Left ventricle myocardium superior (tissue), 1 donor: Measurements from ENCODE around the gene CRABP2. TPM values are rescaled to one million over a fixed set of nuclear protein-coding genes. Genes with fewer than 3 reads are reported as not detected.

Experiments
- ATAC-seq: fragments of 200-7000 bp; cut with Tn5 transposase; one replicate; pipeline ENCODE4 v1.9.1; 2020; ENCODE audit warnings: mild to moderate bottlenecking, moderate library complexity
- DNase-seq: peaks from one replicate; pipeline ENCODE4 v3.0.0-alpha.2; 2020
- intact Hi-C: fragments of 100-400 bp; cut with micrococcal nuclease; formaldehyde crosslinking; loops from one replicate; pipeline ENCODE4 v1.11.0; 2022
- total RNA-seq: library from RNA; stranded (reverse); fragmentation: NEBNext Ultra II Directional; extraction: Animal tissue kit (Norgen Biotek cat#: 25700); gene quantifications from one replicate; pipeline ENCODE4 v1.2.1, GENCODE V29; 2021
- donor health status: DM: no; HTN: yes; CAD: no; lungs with severe emphysema.

Gene CRABP2
- total RNA-seq, 1 donor from 2014 or later, result 0.74 TPM

- DNase-seq, result no peak
- intact Hi-C loops, result no loop called here
- no peak for ATAC-seq
These were observed 42.7 kb downstream of the CRABP2 start for GRCh38 chr1:156662800-156663055.

GRCh38 chr1:156662005-156662799, 43.2 kb downstream of the CRABP2 start:
- DNase-seq, result no peak
- intact Hi-C loops, result no loop called here
- ATAC-seq, result no peak

- DNase-seq, result no peak
- no peak for ATAC-seq
- intact Hi-C loops, result no loop called here
These were observed 44.7 kb downstream of the CRABP2 start for GRCh38 chr1:156660752-156661112.

- DNase-seq, result peak; percentile 98
- ATAC-seq, result peak; percentile 81
- intact Hi-C loops, result no loop called here
These were observed 45.2 kb downstream of the CRABP2 start for GRCh38 chr1:156659988-156660751.

GRCh38 chr1:156659661-156659987, 45.8 kb downstream of the CRABP2 start:
- DNase-seq (no peak), ATAC-seq (no peak)
- intact Hi-C loops, result no loop called here

GRCh38 chr1:156658945-156659574, 46.3 kb downstream of the CRABP2 start:
- no peak for ATAC-seq
- no peak for DNase-seq

GRCh38 chr1:156658496-156658895, 46.9 kb downstream of the CRABP2 start:
- intact Hi-C loops, result no loop called here
- ATAC-seq (no peak), DNase-seq (no peak)

More at GRCh38 chr1:156658945-156659574, 46.3 kb downstream of the CRABP2 start:
- intact Hi-C loops, result no loop called here

GRCh38 chr1:156657741-156658319, 47.6 kb downstream of the CRABP2 start:
- intact Hi-C loops, result no loop called here
- DNase-seq, result no peak
- ATAC-seq, result no peak

GRCh38 chr1:156656806-156657740, 48.3 kb downstream of the CRABP2 start:
- intact Hi-C loops, result no loop called here
- DNase-seq, result peak; percentile 90

GRCh38 chr1:156655904-156656516, 49.4 kb downstream of the CRABP2 start:
- DNase-seq (no peak), ATAC-seq (no peak)
- intact Hi-C loops, result no loop called here

More at GRCh38 chr1:156656806-156657740, 48.3 kb downstream of the CRABP2 start:
- peak; percentile 54 for ATAC-seq

GRCh38 chr1:156655151-156655903, 50.1 kb downstream of the CRABP2 start:
- no peak for DNase-seq
- intact Hi-C loops, result no loop called here
- no peak for ATAC-seq

GRCh38 chr1:156654700-156655099, 50.7 kb downstream of the CRABP2 start:
- no peak for ATAC-seq
- intact Hi-C loops, result no loop called here
- DNase-seq, result no peak

- ATAC-seq (no peak), DNase-seq (no peak)
- intact Hi-C loops, result no loop called here
These were observed 52.4 kb downstream of the CRABP2 start for GRCh38 chr1:156652992-156653355.

GRCh38 chr1:156652131-156652991, 53.0 kb downstream of the CRABP2 start:
- intact Hi-C loops, result no loop called here
- DNase-seq (no peak), ATAC-seq (no peak)
